Left renal pelvis (tissue), 4 donors: ENCODE measurements around the gene RBP2. TPM values are rescaled to one million over a fixed set of nuclear protein-coding genes. Genes with fewer than 3 reads are reported as not detected.

ENCODE experiments used
- DNase-seq, 4 donors: peaks; one replicate each; pipeline ENCODE4 v3.0.0-alpha.2; 2013; ENCODE audit warnings: low read depth in 4 of 4, low spot score in 3 of 4
- polyA plus RNA-seq, 4 donors: library from polyadenylated mRNA; unstranded; fragments of 120-200 nt; gene quantifications; one replicate each; pipeline ENCODE4 v1.2.1, GENCODE V29; 2013; ENCODE audit not compliant: insufficient read length in 4 of 4

Gene RBP2
- polyA plus RNA-seq, 4 donors = 0.48 to 0.96 (median 0.58) TPM; not detected in 1

- DNase-seq = no peak
These were observed 5.9 kb upstream of the RBP2 start for GRCh38 chr3:139482206-139482605.

- DNase-seq = no peak
These were observed 4.8 kb upstream of the RBP2 start for GRCh38 chr3:139481116-139481515.

- no peak for DNase-seq
These were observed 4.3 kb upstream of the RBP2 start for GRCh38 chr3:139480585-139480984.

- no peak for DNase-seq
These were observed 1.7 kb upstream of the RBP2 start for GRCh38 chr3:139477710-139478640.

- DNase-seq = peak in 1 of 4 donors; percentile 12
These were observed 3.1 kb downstream of the RBP2 start for GRCh38 chr3:139473155-139473771.

- DNase-seq = peak in 2 of 4 donors; percentile 12 to 49
These were observed 3.8 kb downstream of the RBP2 start for GRCh38 chr3:139472380-139473010.

GRCh38 chr3:139470199-139470598 lies 6.1 kb downstream of the RBP2 start:
- DNase-seq = no peak

GRCh38 chr3:139468399-139468798 lies 7.9 kb downstream of the RBP2 start:
- no peak for DNase-seq

- DNase-seq = no peak
These were observed 10.0 kb downstream of the RBP2 start for GRCh38 chr3:139466360-139466759.

- DNase-seq = no peak
These were observed 10.7 kb downstream of the RBP2 start for GRCh38 chr3:139465636-139466035.

- no peak for DNase-seq
These were observed 12.8 kb downstream of the RBP2 start for GRCh38 chr3:139463466-139463865.

- DNase-seq = no peak
These were observed 15.8 kb downstream of the RBP2 start for GRCh38 chr3:139460529-139460928.

GRCh38 chr3:139460076-139460475 lies 16.2 kb downstream of the RBP2 start:
- DNase-seq = no peak

GRCh38 chr3:139458348-139458747 lies 18.0 kb downstream of the RBP2 start:
- DNase-seq = no peak

GRCh38 chr3:139457066-139457465 lies 19.2 kb downstream of the RBP2 start:
- no peak for DNase-seq

GRCh38 chr3:139456386-139456785 lies 19.9 kb downstream of the RBP2 start:
- no peak for DNase-seq

- DNase-seq = no peak
These were observed 20.5 kb downstream of the RBP2 start for GRCh38 chr3:139455855-139456254.

GRCh38 chr3:139455206-139455605 lies 21.1 kb downstream of the RBP2 start:
- DNase-seq = no peak

- no peak for DNase-seq
These were observed 22.0 kb downstream of the RBP2 start for GRCh38 chr3:139454346-139454745.

GRCh38 chr3:139450159-139450558 lies 26.2 kb downstream of the RBP2 start:
- no peak for DNase-seq

GRCh38 chr3:139449566-139449965 lies 26.8 kb downstream of the RBP2 start:
- no peak for DNase-seq
